ENCODE measurements around the gene DLK1.

The DLK1 gene

GRCh38 chr14:100726550-100727085 lies at the start of gene DLK1:
DLK1 (plus strand) TSS chr14:100726892; CDS start chr14:100727069, 177 bp downstream.
- DNase-seq: no peak

DNA sequence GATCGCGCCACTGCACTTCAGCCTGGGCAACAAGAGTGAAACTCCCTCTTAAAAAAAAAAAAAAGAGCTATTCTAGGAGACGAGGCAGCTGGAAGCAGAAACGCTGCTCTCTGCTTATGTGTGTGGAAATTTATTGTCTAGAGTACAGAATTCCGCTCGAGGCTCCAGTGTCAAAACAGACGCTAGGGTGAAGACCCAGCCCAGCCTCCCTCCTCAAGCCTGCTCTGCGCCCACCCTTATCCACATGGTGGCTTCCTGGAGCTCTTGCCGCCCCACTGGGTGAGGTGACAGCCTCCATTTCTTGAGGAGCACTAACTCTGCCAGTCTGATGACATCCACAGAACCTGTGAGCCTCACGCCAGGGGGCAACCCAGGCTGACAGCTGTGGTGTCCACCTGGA lies 49.5 kb upstream of the DLK1 start:
- DNase-seq: no peak

- no peak for DNase-seq
Observed at GRCh38 chr14:100677554-100678468, 48.9 kb upstream of the DLK1 start.

GRCh38 chr14:100678469-100678828 lies 48.2 kb upstream of the DLK1 start:
- DNase-seq: no peak

DNA sequence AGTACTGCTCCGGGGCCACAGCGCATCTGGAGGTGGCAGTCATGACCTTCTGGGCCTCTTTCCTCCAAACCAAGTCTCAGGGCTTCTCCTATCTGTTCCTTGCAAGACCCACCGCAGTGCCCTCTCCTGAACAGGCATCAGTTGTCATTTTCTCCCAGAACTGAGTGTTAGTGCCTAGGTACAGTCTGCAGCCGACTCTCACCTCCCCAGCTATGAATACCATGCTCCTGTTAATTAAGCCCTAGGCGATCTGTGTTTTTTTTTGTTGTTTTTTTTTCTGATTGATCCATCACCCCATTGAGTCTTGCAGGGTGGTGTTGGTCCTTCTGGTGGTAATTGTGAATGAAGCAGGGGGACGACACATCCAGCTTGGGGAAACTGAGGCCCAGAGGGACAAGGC lies 47.5 kb upstream of the DLK1 start:
- DNase-seq: no peak

DNA sequence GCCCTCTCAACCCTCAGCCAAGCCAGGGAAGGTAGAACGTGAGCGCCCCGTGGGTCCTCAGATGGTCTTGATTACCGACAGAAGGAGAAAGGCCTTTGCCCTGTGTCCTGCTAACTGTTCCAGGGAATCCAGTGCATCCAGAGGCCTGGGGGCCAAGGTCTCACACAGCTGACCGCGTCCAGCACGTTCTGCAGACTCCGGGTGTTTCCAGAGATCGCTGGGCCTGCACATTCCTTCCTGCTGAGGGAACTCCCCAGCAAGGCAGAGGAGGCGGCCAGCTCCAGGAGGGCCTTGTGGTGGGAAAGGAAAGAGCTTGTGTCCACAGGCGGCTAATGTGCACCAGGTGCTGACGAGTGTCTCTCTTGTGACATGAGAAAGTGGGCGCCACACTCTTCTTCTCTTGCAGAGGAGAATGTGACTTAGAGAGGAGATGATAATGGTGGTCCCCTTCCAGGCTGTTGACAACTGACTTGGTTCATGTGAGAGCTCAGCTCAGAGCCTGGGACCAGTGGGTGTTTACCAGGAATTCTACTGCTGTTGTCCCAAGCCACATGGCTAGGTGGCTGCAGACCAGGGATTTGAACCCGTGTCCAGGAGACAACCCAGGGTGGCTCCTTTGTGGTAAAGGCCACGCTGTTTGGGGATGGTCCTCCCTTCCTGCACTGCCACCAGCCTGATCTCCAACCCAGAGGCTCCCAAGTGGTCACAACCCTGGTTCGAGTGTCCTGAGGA lies 46.8 kb upstream of the DLK1 start:
- DNase-seq: no peak

GRCh38 chr14:100680439-100681051 lies 46.1 kb upstream of the DLK1 start:
- DNase-seq: no peak

DNA sequence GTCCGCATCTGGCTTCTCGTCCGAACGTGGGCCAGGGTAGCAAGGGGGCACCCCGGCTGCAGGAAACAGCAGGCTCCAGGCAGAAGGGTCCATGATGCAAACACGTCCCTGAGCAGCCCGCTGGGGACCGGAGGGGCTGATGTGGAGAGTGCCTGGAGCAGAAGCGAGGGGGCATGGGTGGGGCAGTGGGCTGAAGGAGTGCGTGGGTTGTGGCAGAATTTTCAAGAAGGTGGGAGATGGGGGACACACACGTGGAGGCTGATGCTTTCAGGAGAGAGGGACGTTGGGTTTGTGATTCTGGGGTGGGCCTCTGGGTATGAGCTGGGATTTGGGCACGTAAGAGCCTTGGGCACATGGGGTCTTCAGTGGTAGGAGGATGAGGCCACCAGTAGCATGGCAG lies 45.6 kb upstream of the DLK1 start:
- DNase-seq: no peak

- DNase-seq: no peak
Observed at GRCh38 chr14:100682749-100683148, 43.9 kb upstream of the DLK1 start.

- DNase-seq: no peak
Observed at GRCh38 chr14:100683578-100683977, 43.1 kb upstream of the DLK1 start.

GRCh38 chr14:100684154-100684553 lies 42.5 kb upstream of the DLK1 start:
- DNase-seq: no peak

GRCh38 chr14:100684961-100685360 lies 41.7 kb upstream of the DLK1 start:
- DNase-seq: no peak

GRCh38 chr14:100686858-100687257 lies 39.8 kb upstream of the DLK1 start:
- no peak for DNase-seq

GRCh38 chr14:100687386-100687785 lies 39.3 kb upstream of the DLK1 start:
- DNase-seq: no peak

DNA sequence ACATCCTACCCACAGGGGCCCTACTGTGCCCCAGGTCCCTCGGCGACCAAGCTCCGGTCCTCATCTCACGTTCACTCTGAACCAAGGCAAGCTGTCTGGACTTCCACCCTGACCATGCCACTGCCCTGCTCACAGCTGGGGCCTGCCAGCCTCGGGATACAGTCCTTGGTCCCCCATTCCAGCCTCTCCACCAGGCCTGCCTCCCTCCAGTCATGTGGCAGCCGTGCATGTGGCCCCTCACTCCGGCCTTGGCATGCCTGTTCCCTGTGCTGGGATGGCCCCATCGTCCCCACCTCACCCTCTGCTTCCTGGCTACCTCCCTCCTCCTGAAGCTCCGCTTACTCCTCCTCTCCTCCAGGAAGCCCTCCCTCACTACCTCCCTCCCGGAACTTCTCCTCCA lies 38.6 kb upstream of the DLK1 start:
- DNase-seq: no peak

- no peak for DNase-seq
Observed at GRCh38 chr14:100688598-100689461, 37.9 kb upstream of the DLK1 start.

GRCh38 chr14:100690672-100691071 lies 36.0 kb upstream of the DLK1 start:
- DNase-seq: no peak

DNA sequence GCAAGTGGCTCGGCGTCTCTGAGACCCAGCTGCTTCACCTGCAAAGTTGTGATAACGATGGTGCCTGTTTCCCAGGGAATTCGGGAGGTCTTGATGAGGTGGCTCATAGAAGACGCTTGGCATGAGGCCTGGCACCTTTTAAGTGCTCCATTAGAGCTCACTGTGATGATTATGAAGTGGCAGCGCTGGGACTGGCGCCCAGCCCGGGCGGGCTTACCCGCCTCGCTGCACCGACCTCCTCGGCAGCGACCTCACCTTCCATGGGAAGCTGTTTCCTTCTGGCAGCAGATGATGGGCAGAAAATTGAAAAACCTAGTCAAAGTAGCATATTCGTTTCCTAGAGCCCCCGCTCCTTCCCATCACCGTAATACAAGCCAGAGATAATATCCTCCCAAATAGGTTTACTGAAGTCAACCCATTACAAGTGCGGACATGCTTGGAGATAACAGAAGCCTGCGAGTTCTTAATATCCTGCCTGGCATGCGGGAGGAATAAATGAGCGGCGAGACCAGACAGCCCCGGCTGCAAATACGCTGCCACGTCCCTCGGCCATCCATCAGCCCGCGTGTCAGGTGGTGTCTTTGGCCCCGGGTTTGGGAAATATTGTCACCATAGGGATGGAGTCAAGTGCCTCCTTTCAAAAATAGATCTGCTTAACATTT lies 35.2 kb upstream of the DLK1 start:
- no peak for DNase-seq

DNA sequence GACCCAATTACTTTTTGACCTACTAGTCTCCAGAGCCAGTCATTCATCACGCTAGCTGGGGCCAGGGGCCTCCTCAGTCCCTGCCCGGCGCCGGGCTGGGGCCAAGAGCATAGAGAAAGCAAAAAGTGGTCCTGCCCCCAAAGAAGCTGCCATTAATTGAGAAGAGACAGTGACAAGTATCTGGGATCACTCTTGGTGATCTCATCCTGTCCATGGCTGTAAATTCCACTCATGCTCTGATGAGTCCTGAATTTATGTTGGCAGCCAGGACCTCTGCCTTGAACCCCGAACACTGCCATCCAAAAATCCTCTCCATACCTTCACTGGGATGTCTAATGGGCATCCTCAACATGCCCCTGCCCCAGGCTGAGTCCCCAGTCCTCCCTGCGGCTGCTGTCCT lies 34.4 kb upstream of the DLK1 start:
- no peak for DNase-seq

GRCh38 chr14:100692859-100693558 lies 33.7 kb upstream of the DLK1 start:
- DNase-seq: no peak

DNA sequence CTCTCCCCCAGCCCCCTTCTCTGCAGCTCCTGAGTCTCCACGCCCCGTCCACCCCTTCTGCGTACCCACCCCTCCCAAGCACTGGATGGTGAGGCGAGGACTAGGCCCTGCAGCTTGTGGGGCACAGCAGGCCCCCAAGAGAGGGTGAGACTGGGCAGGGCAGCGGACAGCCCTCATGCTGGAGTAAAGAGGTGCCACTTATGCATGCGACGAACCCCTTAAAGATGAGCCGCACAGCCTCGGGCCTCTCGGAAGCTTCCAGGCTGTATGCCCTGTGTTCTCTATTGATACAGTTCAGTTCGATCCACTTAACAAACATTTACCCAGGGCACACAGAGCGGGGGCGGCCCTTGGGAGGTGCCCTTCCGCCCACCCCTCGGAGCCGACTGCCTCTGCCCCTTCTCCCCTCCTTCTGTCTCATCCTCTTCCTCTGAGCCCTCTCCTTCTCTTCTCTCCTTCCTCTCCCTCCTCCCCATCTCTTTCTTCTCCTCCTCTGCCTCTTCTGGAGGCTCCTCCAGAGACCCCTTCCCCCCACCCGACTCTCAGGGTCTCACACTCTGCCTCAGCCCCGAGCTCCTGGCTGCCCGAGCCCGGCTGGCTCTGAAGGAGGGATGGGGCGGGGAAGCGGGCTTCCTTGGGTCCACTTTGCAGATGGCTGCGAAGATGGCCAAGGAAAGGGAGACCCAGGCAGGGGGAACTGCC lies 32.7 kb upstream of the DLK1 start:
- no peak for DNase-seq

All from CD4-positive, alpha-beta T cell treated with Interleukin-12 subunit alpha and Interleukin-12 subunit beta, for 1 hour (primary cell).